BLaER1 (cell line): ENCODE results near the gene SLC26A1.
A peak's percentile ranks its signal among the peaks of the same experiment; 100 is the strongest.

Experiments used
- H3K27ac ChIP-seq: shearing (Covaris generic); formaldehyde crosslinking; 2 replicates; pipeline ENCODE4 v1.8.1; 2022
- H3K27me3 ChIP-seq: shearing (Covaris generic); formaldehyde crosslinking; 2 replicates; pipeline ENCODE4 v1.8.1; 2022
- H3K36me3 ChIP-seq: shearing (Covaris generic); formaldehyde crosslinking; 2 replicates; pipeline ENCODE4 v1.8.1; 2022
- H3K4me1 ChIP-seq: shearing (Covaris generic); formaldehyde crosslinking; 2 replicates; pipeline ENCODE4 v1.8.1; 2022
- H3K4me2 ChIP-seq: shearing (Covaris generic); formaldehyde crosslinking; 2 replicates; pipeline ENCODE4 v1.8.1; 2022
- H3K4me3 ChIP-seq: shearing (Covaris generic); formaldehyde crosslinking; 2 replicates; pipeline ENCODE4 v1.8.1; 2022
- H3K9ac ChIP-seq: shearing (Covaris generic); formaldehyde crosslinking; 2 replicates; pipeline ENCODE4 v1.8.1; 2022
- H3K9me3 ChIP-seq: shearing (Covaris generic); formaldehyde crosslinking; 2 replicates; pipeline ENCODE4 v1.8.1; 2022
- H4K20me1 ChIP-seq: shearing (Covaris generic); formaldehyde crosslinking; 2 replicates; pipeline ENCODE4 v1.8.1; 2022
- Cebpa-rat ChIP-seq: shearing (Covaris generic); IDR thresholded peaks from 2 replicates; pipeline ENCODE4 v1.8.1; 2022

SLC26A1 gene

DNA sequence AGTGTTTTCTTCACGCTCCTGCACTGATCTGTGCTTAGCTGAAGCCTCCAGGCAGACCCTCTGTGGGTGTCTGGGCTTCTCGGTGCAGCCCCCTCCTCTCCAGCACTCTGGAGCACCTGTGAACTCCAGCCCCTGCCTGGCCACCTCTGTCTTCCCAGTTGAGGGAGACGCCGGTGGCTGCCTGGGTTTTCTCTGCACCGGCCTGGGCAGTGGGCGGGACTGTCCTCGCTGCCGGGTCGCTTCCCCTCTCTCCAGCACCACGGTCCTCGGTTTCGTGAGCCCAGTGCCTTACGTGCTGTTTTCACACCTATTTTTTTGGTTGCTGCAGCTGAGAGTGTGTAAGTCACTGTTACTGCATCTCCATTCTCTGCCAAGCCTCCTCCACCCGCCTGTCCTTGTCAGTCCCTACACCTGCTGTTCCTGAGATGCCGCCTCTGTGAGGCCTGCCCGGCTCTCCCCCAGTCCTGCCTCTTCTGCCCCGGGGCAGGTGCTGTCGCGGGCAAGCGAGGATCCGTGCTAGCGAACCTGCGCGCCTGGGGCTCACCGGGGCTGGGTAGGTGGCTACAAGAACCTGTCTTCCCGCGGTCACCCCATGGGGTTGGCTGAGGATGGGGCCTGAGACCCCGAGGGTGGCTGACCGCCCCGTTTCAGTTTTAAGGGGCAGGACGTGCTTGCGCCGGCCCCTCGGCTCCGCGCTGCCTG, 15.8 kb upstream of the SLC26A1 start:
- H3K4me3 ChIP-seq: peak overlapping the region; percentile 68
- H3K4me2 ChIP-seq: peak overlapping the region; percentile 92
- H3K27ac ChIP-seq: no peak overlapping the region
- peaks cover 10% of the 10 kb centered on the region; the same call in 1 of the 2 replicates for H3K9me3 ChIP-seq
- TF ChIP-seq Cebpa-rat: no peak
- H3K9ac ChIP-seq: 0 out of 2 replicates have a peak overlapping the region, but pooled peaks have one; percentile 28
- H3K27me3 ChIP-seq: peaks cover 68% of the 10 kb centered on the region
- H3K36me3 ChIP-seq: peaks cover 11% of the 10 kb centered on the region
- H3K4me1 ChIP-seq: peaks cover 49% of the 10 kb centered on the region
- H4K20me1 ChIP-seq: peaks cover 50% of the 10 kb centered on the region

DNA sequence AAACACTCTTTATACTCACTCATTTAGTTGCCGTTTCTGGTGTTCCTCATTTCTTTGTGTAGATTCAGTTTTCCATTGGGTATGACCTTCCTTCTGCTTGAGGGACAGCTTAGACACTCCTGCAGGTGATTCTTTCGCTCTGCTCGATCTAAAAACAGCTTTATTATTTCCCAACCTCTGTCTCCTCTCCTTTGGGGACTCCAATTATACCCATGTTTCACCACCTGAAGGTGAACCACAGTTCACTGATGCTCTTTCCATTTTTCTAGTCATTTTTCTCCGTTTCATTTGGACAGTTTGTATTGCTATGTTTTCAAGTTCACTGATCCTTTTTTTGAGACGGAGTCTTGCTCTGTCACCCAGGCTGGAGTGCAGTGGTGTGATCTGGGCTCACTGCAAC, 13.7 kb upstream of the SLC26A1 start:
- no peak for TF ChIP-seq Cebpa-rat
- Histone ChIP-seq H3K27me3 (peaks cover 89% of the 10 kb centered on the region), H3K9ac (no peak overlapping the region), H3K9me3 (peaks cover 20% of the 10 kb centered on the region; the same call in 1 of the 2 replicates), H3K4me3 (no peak overlapping the region), H3K27ac (no peak overlapping the region), H3K4me2 (no peak overlapping the region), H4K20me1 (peaks cover 48% of the 10 kb centered on the region), H3K36me3 (no peaks in the 10 kb centered on the region), H3K4me1 (peaks cover 31% of the 10 kb centered on the region)

DNA sequence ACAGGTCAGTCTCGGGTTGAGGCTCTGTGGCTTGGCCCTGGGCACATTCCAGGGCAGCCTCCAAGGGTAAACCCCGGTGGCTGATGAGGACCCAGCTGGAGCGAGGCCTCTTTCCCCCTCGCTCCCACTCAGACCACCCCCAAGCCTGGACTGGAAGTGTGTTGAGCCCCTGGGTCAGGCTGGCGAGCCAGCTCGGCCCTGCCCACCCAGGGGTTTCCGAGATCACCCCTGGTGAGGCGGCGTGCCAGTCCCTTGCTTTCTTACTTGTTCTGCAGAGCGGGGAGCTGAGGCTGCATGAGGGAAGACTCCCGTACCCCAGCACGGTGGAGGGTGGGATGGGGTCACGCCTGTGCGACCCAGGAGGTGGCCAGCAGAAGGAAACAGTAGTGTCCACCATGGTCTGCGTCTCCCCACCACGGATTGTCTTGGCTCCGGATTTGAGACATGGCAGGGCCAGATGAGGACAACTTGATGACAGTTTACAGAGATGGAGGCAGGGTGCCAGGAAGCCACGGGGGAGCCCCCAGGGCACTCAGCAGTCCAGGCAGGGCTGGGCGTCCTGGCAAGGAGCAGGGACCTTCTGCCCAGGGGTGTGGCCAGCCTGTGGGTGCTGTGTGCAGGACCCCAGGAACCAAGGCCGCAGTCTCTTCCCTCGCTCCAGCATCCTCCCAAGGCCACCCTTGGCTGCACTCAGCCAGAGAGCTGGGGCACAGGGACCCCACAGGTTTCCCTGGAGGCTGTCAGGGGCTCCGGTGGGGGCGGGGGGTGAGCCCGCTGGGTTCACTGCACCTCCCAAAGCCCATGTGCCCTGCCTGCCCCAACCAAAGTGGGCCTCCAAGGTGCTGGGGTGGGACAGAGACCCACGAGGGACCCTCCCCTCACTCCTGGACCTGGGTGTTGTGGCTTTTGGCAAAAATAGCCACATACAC, 11.6 kb upstream of the SLC26A1 start:
- H3K4me2 ChIP-seq: no peak overlapping the region; the same call in 1 of the 2 replicates
- no peak overlapping the region for H3K27ac ChIP-seq
- peaks cover 95% of the 10 kb centered on the region for H3K27me3 ChIP-seq
- H3K4me1 ChIP-seq: peaks cover 27% of the 10 kb centered on the region
- no peak overlapping the region for H3K9ac ChIP-seq
- H3K36me3 ChIP-seq: no peaks in the 10 kb centered on the region
- peaks cover 23% of the 10 kb centered on the region; the same call in 1 of the 2 replicates for H3K9me3 ChIP-seq
- no peak overlapping the region for H3K4me3 ChIP-seq
- TF ChIP-seq Cebpa-rat: no peak
- H4K20me1 ChIP-seq: peaks cover 55% of the 10 kb centered on the region

DNA sequence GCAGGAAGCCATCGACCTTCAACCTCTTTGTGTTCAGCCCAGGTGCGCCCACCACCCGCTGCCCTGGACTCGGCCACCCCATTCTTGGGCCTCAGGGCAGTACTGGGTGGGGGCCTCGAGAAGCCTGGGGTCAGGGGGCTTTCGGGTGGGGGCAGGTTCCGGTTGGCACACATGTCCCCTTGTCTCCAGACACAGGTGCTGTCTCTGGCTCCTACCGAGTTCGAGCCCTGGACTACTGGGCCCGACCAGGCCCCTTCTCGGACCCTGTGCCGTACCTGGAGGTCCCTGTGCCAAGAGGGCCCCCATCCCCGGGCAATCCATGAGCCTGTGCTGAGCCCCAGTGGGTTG, 10.8 kb upstream of the SLC26A1 start:
- Histone ChIP-seq H3K27ac (no peak overlapping the region), H3K4me3 (no peak overlapping the region), H3K9me3 (peaks cover 23% of the 10 kb centered on the region; the same call in 1 of the 2 replicates), H3K4me1 (peaks cover 32% of the 10 kb centered on the region), H3K4me2 (no peak overlapping the region), H3K9ac (no peak overlapping the region), H3K27me3 (peaks cover 99% of the 10 kb centered on the region), H3K36me3 (no peaks in the 10 kb centered on the region), H4K20me1 (peaks cover 62% of the 10 kb centered on the region)
- TF ChIP-seq Cebpa-rat: no peak

DNA sequence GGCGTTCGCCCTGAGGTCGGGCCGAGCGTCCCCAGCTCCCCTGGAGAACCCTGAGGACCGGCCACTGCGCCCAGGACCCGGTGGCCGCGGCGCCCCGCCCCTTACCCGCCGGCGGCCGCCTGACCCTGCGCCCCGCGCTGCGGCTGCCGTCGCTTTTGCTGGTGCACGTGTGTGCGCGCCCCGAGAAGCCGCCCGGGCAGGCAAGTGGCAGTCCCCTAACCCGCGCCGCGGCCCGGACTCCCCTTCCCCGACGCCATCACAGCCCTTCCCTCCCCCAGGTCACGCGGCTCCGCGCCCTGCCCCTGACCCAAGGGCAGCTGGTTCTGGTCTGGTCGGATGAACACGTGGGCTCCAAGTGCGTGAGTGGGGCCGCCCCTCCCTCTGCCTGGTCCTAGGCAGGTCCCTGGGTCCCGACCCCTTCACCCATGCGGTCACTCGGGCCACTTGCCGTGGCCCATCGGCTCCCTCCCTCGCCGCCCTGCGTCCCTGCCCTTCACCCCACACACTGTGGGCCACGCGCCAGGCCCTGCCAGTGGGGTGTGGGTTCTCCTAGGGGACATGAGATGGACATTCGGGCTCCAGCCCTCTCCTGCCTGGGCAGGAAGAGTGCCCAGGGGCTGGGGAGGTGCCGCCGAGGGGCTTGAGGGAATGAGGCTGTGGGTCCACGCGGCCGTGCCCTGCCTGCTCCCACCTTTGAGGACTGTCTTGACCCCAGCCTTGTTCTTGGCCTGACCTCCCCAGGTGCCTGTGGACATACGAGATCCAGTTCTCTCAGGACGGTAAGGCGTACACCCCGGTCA, 10.3 kb upstream of the SLC26A1 start:
- TF ChIP-seq Cebpa-rat: no peak
- peaks cover 27% of the 10 kb centered on the region for H3K4me1 ChIP-seq
- no peak overlapping the region for H3K9ac ChIP-seq
- peaks cover 63% of the 10 kb centered on the region for H4K20me1 ChIP-seq
- no peak overlapping the region for H3K4me3 ChIP-seq
- H3K4me2 ChIP-seq: no peak overlapping the region
- no peak overlapping the region for H3K27ac ChIP-seq
- H3K36me3 ChIP-seq: no peaks in the 10 kb centered on the region
- peaks cover 99% of the 10 kb centered on the region for H3K27me3 ChIP-seq
- peaks cover 23% of the 10 kb centered on the region; the same call in 1 of the 2 replicates for H3K9me3 ChIP-seq

DNA sequence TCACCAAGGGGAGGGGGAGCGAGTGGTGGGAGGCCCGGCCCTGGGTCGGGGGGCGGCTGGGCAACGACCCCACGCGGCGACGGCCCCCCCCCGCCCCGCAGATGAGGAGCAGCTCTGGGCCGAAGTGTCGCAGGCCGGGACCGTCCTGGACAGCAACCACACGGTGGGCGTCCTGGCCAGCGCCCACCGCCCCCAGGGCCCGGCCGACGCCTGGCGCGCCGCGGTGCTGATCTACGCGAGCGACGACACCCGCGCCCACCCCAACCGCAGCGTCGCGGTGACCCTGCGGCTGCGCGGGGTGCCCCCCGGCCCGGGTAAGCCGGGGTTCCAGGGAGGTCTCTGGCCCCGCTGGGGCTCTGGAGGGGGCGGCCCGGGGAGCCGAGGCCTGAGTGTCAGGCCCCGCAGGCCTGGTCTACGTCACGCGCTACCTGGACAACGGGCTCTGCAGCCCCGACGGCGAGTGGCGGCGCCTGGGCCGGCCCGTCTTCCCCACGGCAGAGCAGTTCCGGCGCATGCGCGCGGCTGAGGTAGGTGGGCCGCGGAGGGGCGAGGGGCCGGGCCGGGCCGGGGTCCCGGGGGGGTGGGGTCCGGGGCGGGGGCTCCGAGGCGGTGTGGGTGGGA, 9.5 kb upstream of the SLC26A1 start:
- Histone ChIP-seq H3K9ac (no peak overlapping the region), H3K4me3 (no peak overlapping the region), H3K27me3 (peaks cover 99% of the 10 kb centered on the region), H3K9me3 (peaks cover 23% of the 10 kb centered on the region; the same call in 1 of the 2 replicates), H3K4me1 (peaks cover 31% of the 10 kb centered on the region), H3K36me3 (no peaks in the 10 kb centered on the region), H3K4me2 (no peak overlapping the region), H3K27ac (no peak overlapping the region), H4K20me1 (peaks cover 70% of the 10 kb centered on the region)
- no peak for TF ChIP-seq Cebpa-rat

DNA sequence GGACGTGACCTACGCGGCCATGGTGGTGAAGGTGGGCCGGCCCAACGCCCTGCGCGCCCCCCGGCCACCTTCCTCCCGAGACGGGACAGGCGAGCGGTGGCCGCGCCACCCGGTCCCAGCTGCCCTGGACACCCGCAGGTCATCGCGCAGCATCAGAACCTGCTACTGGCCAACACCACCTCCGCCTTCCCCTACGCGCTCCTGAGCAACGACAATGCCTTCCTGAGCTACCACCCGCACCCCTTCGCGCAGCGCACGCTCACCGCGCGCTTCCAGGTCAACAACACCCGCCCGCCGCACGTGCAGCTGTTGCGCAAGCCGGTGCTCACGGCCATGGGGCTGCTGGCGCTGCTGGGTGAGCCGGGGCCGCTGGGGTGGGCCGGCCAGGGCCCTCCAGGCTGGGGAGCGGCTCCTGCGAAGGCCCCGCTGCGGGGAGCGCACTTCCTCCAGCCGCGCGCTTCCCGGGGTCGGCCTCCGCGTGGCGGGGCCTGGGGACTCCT, 9.0 kb upstream of the SLC26A1 start:
- peak; percentile 68 for TF ChIP-seq Cebpa-rat
- H4K20me1 ChIP-seq: peaks cover 76% of the 10 kb centered on the region
- H3K9ac ChIP-seq: no peak overlapping the region
- no peaks in the 10 kb centered on the region for H3K36me3 ChIP-seq
- no peak overlapping the region for H3K27ac ChIP-seq
- H3K9me3 ChIP-seq: peaks cover 23% of the 10 kb centered on the region; the same call in 1 of the 2 replicates
- H3K4me3 ChIP-seq: no peak overlapping the region
- H3K27me3 ChIP-seq: peaks cover 99% of the 10 kb centered on the region
- peaks cover 36% of the 10 kb centered on the region for H3K4me1 ChIP-seq
- H3K4me2 ChIP-seq: no peak overlapping the region

DNA sequence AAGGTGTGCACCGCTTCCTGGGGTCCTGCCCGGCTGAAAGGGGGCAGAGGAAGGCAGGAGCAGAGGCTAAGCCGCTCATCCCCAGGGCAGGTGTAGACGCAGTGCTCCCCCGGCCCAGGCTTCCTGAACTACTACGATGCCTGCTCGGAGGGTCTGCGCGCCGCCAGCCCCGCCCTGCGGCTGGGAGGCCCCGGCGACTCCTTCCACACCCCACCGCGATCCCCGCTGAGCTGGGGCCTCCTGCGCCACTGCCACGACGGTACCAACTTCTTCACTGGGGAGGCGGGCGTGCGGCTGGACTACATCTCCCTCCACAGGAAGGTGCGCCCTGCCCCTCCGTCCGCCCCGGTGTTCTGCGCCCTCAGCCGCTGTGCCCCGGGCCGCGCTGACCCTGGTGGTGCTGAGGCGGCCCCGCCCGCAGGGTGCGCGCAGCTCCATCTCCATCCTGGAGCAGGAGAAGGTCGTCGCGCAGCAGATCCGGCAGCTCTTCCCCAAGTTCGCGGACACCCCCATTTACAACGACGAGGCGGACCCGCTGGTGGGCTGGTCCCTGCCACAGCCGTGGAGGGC, 8.4 kb upstream of the SLC26A1 start:
- Histone ChIP-seq H3K4me1 (peaks cover 36% of the 10 kb centered on the region), H3K9ac (no peak overlapping the region), H3K4me2 (no peak overlapping the region), H3K27me3 (peaks cover 99% of the 10 kb centered on the region), H3K27ac (no peak overlapping the region), H3K9me3 (peaks cover 18% of the 10 kb centered on the region; the same call in 1 of the 2 replicates), H3K36me3 (no peaks in the 10 kb centered on the region), H4K20me1 (peaks cover 80% of the 10 kb centered on the region), H3K4me3 (no peak overlapping the region)
- TF ChIP-seq Cebpa-rat: no peak
